AG09309 (cell line): ENCODE data around the gene PRKN.

Source experiments
- DNase-seq: peaks from one replicate; pipeline ENCODE4 v3.0.0-alpha.2; 2010; ENCODE audit warnings: low read depth
- H3K4me3 ChIP-seq: 2 replicates; pipeline ENCODE4 v1.5.1; 2011; ENCODE audit warnings: mild to moderate bottlenecking, low read depth, low read length, moderate library complexity; ENCODE audit not compliant: control insufficient read depth
- TF ChIP-seq, protein P1 (sequence below): IDR thresholded peaks from 2 replicates; pipeline ENCODE4 v1.5.1; 2011; ENCODE audit warnings: mild to moderate bottlenecking, low read depth, low read length, inconsistent platforms; ENCODE audit not compliant: insufficient read depth, control insufficient read depth; ENCODE audit errors: missing control alignments

PRKN gene

DNA sequence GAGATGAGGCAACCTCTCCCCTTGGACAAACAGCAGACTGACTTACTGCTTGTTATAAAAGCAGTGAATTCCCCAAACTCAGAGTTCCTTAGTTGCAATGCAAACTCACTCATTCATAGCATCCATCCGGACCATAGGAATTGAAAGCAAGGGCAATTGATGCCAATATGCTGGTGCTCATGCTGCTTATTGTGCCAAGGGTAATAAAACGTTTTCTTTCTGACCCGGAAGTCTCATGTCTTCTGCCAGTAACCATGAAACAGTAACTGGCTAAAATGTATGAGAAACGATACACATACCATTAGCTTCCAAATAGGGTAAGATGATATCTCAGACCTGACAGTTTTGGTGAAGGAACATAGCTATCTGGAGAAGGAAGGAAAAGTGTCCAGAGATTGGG lies 18.1 kb downstream of the PRKN start:
- no peak overlapping the region for H3K4me3 ChIP-seq
- DNase-seq = no peak
- TF ChIP-seq, protein P1, sequence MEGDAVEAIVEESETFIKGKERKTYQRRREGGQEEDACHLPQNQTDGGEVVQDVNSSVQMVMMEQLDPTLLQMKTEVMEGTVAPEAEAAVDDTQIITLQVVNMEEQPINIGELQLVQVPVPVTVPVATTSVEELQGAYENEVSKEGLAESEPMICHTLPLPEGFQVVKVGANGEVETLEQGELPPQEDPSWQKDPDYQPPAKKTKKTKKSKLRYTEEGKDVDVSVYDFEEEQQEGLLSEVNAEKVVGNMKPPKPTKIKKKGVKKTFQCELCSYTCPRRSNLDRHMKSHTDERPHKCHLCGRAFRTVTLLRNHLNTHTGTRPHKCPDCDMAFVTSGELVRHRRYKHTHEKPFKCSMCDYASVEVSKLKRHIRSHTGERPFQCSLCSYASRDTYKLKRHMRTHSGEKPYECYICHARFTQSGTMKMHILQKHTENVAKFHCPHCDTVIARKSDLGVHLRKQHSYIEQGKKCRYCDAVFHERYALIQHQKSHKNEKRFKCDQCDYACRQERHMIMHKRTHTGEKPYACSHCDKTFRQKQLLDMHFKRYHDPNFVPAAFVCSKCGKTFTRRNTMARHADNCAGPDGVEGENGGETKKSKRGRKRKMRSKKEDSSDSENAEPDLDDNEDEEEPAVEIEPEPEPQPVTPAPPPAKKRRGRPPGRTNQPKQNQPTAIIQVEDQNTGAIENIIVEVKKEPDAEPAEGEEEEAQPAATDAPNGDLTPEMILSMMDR = no peak

DNA sequence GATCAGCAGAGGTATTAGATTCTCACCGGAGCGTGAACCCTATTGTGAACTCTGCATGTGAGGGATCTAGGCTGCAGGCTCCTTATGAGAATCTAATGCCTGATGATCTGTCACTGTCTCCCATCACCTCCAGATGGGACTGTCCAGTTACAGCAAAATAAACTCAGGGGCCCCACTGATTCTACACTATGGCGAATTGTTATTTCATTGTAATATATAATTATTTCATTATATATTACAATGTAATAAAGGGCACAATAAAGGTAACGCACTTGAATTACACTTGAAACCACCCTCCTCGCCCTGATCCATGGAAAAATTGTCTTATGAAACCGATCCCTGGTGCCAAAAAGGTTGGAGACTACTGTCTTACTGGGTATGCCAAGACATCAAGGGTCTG lies 18.6 kb downstream of the PRKN start:
- H3K4me3 ChIP-seq = no peak overlapping the region
- TF ChIP-seq, protein P1 = no peak
- DNase-seq = no peak

DNA sequence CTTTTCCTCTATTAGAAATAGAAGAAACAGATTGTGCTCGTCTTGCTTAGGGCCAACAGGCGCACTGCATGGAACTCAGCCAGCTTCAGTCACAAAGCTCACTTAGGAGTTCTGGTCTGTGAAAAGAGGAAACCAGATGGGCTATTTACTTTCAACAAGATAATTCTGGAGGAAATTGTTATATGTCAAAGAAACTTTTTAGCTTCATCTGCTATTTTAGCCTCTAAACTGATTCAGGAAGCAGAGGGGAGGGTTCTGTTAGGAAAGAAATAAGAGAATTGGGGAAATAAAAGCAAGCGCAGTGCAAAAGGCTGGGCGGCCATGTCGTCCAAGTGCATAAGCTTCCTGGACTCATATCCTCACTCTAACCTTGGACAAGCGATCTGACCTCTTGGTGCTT lies 21.3 kb downstream of the PRKN start:
- no peak for DNase-seq
- no peak overlapping the region for H3K4me3 ChIP-seq

DNA sequence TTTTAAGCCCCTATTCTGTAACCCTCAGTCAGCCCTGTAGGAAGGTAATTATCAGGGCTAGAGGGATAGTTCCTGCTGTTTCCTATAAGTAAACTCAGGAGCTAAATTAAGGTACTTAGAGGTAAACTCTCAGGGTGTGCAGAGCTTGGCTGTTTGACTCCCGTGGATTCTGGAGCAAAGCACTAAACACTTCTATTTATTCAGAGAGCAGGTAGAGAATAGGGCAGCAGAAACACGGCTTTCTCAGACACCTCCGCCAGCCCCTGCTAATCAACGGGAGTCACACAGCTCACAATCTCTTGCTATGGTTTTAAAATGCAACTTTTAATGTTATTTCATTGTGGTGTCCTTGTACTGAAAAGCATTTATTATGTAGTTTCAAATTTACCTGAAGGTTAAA lies 21.8 kb downstream of the PRKN start:
- TF ChIP-seq, protein P1 = no peak
- no peak for DNase-seq
- H3K4me3 ChIP-seq = no peak overlapping the region

More for the DNA sequence above, 21.3 kb downstream of the PRKN start:
- TF ChIP-seq, protein P1 = no peak

DNA sequence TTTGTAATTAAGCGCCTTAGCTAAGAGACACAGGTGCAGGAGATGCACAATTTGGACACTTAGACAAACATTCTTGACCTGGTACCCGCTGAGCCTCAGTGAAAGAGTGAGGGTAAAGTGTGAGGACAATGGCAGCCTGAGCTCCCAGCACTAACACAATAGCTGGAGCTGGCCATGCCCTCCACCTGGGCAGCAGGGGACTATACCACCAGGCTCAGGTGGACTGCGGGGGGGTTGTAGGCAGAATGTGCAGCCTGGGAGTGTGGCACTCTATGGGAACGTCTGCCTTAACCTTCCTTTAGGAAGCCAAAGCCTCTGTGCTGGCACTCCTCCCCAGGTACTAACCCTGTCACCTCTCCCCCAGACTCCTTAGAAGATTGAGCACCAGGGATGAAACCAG lies 23.6 kb downstream of the PRKN start:
- DNase-seq = no peak
- TF ChIP-seq, protein P1 = no peak
- no peak overlapping the region for H3K4me3 ChIP-seq

DNA sequence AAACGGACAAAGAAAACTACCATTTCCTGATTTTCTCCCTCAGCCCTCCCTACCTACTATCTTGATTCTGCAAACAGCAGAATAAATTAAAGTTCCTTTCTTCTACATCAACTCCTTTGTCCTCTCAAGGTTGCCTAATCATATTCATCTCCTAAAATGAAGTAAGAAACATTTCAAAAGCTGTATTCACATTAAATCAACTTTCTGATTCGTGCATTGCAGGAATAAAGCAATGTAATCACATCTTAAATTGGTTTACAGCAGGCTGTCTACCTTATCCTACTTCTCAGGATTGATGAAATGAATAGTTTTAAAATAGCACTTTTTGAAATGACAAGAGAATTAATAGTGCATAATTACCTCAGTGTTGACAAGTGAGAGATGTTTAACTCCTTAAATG lies 25.1 kb downstream of the PRKN start:
- DNase-seq = no peak
- TF ChIP-seq, protein P1 = no peak
- H3K4me3 ChIP-seq = no peak overlapping the region

DNA sequence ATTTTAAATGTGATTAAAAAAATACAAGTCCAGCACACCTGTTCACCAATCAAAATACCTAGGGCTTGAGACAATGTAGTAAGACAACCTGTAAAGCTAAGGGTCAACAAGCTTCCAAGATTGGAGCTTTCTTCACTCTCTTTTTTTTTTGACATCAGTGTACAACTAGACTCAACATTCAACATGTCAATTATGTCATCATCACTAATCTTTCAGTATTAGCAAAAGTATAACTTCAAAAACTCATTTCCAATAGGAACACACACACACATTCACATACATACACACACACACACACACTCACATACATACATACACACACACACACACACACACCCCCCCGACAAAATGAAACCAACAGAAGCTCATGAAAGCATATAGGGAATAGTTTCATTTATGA lies 26.0 kb downstream of the PRKN start:
- H3K4me3 ChIP-seq = no peak overlapping the region
- TF ChIP-seq, protein P1 = no peak
- no peak for DNase-seq
